Measurements from ENCODE around the gene MRPL2.

DNA sequence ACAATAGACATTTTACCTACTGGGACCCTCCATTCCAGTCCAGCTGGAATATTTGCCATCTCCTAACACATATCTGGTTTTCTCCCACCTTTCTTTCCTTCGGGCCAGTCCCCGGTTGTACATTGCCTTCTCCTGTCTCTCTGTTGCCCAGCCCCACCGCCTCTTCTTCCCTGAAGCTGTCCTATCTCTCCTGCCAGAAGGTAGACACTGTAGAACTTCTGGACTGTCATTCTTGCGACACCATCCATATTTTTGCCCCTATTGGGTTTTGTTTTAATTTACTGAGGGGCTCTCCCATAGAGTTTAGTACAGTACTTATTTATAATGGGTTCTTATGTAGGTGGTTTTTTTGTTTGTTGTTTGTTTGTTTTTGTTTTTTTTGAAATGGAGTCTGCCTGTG, 21.8 kb upstream of the MRPL2 start:
- TF ChIP-seq CTCF (IDR thresholded peaks at IDR 0.05) (no peak), POLR2A (IDR thresholded peaks at IDR 0.05) (no peak)

All from heart left ventricle (tissue), 13 donors.